ENCODE measurements around the gene GATB.
"Not testable (repeated sequence)": the region's sequence is repeated elsewhere in the genome, so short reads cannot be mapped to it uniquely, and the experiment has no call there.

GATB gene

DNA sequence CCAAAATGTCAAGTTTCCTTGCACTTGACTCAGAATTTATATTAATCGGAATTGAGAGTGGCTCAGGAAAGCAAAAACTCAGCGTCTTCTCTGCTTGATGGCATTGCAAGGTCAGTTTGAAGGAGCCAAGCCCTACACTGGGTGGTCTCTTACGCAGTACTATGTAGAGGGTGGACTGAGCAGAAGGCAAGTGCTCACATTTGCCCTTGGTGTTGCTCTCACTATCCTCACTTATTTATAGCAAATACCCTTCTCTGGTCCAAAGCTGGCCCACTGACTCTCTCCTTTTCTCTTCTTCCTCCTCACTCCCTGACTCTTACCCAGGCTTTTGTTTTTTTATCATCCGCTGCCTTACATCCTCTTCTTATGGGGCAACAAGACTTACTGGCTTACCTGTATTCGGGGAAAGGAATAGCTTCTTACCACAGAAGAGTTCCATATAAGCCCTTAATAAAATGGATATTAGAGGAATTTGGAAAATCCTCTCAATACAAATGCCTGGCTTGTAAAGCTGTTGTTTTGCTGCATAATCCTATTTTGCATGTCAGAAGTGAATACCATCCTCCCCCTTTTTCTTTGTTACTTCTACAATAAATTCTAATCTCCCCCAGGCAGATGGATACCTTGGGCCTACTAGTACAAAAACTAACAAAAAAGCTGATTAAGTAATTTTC is 24.8 kb upstream of the GATB start:
- DNase-seq (ENCODE audit: low read depth in 3 of 3): no peak

DNA sequence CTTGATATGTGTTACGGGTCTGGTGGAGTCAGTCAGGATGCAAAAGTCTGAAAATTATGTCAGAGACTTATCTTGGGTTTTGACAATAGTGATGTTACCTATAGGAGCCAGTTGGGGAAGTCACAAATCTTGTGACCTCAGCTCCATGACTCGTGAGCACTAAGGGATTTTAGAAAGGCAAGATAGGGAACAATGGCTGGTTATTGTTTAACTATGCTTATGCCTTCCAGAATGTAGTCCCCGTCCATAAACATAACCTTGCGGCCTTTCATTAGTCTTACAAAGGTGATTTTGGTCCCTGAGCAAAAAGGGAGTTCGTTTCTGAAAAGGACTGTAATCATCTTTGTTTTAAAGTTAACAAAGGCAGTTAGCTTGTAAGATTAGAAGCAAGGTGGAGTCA is 23.9 kb upstream of the GATB start:
- no peak for DNase-seq (ENCODE audit: low read depth in 3 of 3)

DNA sequence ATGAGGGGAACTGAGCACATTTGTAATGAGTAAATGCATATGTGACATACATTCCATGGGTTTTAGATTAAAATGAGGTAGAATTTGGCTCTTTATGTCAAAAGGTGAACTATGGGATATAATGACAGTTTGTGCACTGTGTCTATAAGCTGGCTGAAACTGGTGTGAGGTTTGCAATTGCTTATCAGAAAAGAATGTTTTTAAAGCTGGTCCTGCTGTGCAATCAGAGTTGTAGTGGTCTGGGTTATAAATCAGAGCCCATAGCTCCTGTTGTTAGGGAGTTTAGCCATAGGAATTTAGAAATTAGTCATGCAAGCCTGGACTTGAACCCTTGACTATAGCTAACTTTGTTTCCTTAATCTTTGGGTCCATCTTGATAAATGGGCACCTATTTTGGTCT is 23.1 kb upstream of the GATB start:
- no peak for DNase-seq (ENCODE audit: low read depth in 3 of 3)

DNA sequence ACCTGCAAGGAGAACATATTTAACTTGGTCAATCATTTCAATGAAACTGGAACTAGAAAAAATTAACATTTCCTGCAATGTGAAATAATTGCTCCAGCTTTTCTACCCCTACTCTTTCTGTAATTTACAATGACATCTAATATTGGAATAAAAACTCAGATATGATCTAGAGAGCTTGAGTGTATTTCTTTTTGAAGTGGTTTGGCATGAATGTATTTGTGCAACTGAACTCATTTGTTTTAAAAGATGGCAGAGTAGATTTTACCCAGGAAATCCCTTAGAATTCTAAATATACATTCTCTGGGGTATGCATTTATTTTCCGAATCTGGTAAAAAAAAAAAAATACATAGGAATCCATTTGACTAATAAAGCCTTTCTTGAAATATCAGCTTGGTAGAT is 21.5 kb upstream of the GATB start:
- no peak for DNase-seq (ENCODE audit: low read depth in 3 of 3)

DNA sequence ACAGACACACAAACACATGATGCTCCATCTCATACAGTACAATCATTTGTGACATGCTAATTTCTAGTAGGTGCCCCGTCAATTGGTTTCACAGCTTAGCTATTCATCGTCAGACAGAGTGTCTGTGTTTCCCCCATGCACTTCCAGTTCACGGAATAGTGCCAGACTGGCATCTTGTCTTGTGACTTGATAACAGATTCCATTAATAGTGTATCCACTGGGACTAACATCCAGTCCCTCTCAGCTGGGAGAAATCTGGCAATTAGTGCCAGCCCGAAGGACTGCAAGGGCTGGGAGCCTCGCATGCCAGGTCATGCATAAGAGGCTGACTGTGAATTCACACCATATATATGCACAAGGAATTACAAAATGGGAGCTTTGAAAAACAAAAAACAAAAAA is 20.2 kb upstream of the GATB start:
- no peak for DNase-seq (ENCODE audit: low read depth in 3 of 3)

DNA sequence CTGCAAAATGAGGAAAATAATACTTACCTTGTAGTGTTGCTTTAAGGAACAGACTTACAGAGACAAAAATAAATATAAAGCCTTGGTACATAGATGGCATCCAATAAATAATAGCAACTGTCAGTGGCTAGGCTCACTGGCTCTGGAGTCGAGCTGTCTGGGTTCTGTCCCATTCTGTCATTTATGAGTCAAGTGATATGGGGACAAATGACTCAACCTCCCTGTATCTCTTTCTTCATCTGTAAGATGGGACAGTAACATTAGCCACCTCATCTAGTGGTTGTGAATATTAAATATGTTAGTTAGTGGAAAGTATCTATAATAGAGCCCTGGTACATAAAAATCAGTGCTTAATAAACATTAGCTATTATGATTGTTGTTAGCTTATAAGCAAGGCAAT is 16.7 kb upstream of the GATB start:
- DNase-seq (ENCODE audit: low read depth in 3 of 3): no peak

DNA sequence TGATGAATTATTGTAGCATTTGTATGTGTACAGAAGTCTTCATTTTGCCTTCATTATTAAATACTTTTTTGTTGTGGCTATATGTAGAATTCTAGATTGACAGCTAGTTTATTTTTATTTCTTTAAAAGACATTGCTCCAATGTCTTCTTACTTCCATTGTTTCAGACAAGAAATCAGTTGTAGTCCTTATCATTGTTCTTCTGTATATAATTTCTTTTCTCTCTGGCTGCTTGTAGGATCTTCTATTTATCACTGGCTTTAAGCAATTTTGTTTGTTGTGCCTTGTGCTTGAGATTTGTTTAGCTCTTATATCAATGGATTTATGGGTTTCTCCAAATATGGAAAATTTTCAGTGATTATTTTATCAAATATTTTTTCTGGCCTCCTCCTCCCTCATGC is 13.5 kb upstream of the GATB start:
- DNase-seq (ENCODE audit: low read depth in 3 of 3): no peak

DNA sequence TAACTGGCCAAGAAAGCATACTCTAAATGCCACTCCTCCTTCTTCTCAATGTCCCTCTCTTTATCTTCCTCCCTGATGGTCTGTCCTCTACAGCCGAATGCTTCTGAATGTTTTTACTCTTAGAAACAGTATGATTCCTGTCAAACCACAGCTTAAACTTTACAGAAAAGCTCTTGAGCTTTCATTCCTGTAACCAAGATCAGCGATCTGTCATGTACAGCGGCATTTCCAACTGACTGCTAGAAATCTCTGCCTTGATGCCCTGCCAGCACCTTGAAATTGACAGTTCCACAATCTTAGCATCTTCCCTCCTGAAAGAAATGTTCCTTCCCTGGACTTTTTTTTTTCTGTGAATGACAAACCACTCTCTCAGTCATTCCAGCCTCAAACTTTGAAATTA is 11.5 kb upstream of the GATB start:
- no peak for DNase-seq (ENCODE audit: low read depth in 3 of 3)

DNA sequence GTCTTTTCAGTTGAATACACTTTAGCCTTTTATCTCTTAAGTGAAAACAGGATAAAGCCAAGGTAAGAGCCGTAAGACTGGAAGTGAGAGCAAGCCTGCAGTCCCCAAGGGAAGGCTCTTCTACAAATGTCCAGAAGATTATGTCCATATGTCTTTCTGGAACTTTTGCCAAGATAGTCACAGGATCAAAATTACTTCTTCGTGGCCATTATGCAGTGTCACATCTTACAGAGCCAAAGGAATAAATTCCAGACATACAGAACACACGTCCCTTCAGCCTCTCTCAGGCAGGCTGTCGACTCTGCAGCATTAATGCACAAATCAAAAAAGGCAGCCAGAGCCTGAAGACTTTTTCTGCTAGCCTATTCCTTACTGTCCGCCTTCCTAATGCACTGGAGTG is 10.9 kb upstream of the GATB start:
- DNase-seq (ENCODE audit: low read depth in 3 of 3): no peak

DNA sequence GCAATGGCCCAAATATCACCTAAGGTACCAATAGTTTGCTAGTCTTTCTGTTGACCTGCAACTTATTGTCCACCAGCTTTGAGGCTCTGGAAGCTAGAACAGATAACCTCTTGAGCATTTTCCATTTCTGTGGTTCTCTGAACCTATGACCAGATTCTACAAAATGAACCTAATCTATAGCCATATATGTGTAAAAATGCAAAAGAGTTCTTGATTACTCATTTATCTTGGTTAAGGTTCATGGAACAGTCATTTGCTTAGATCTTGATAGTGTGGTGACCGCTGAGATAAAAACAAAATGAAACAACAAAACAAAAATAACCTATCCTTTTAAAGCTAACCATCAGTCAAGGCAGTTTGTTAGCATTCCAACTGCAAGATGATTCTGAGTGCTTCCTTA is 9.3 kb upstream of the GATB start:
- no peak for DNase-seq (ENCODE audit: low read depth in 3 of 3)

DNA sequence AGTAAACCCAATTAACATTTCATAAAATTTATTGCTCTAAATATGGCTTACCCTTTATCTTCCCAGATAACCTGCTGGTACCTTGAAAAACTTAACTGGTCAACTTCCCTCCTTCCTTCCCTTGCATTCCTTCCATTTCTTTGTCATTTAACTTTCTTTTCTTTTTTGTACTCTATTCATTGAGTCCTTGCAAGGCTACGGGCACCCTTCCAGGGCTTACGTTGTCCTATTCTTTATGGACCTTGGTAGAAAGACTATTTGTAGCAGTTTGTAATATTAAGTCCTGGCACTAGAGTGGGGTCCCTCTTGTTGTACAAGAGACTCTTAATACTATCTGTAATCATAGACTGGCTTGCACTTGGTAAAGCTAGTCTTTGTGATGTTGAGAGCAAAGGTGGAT is 8.0 kb upstream of the GATB start:
- no peak for DNase-seq (ENCODE audit: low read depth in 3 of 3)

DNA sequence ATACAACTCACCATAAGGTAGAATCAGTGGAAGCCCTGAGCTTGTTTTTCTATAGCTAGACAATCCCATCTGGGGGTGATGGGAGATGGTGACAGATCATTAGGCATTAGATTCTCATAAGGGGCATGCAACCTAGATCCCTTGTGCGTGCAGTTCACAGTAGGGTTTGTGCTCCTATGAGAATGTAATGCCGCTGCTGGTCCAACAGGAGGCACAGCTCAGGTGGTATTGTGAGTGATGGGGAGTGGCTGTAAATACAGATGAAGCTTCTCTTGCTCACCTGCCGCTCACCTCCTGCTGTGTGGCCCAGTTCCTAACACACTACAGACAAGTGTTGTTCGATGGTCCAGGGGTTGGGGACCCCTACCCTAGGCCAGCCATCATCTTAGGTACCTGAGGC is 5.9 kb upstream of the GATB start:
- DNase-seq (ENCODE audit: low read depth in 3 of 3): no peak

DNA sequence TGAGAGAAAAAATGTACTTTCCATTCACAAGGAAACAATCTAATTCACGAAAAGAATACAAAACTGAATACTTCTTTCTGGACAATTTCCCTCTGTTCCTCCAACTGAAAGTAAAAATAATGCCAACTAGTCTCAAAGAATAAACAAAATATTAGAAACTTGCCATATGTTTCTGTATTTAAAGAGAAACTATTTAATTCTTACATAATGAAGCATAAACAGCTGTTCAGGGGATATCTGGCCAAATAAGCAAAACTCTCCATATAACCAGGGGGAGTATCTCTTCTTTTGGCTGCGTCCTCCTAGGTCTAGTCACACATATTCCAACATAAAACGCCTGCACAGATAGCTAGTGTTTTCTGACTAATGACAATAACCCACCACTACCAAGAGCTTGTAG is 805 bp downstream of the GATB start:
- DNase-seq (ENCODE audit: low read depth in 3 of 3): no peak

DNA sequence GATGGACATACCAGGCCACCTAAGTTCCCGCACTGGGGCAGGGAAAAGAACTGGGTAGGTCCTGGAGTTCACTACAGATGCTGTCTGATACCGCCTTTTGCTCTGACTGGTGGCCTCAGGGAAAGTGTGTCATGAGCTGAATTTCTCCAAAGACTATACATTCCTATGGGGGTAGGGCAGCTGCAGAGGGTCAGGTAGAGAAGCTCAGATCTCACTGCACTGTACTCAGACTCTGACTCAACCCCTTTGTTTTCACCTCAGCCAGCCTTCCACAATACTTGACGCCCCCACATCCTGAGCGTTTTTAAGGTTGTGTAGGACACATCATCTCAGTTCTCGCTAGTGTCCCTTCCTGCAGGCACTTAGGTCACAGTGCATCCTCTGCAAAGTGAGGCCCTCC is 7.8 kb downstream of the GATB start:
- DNase-seq (ENCODE audit: low read depth in 3 of 3): no peak

DNA sequence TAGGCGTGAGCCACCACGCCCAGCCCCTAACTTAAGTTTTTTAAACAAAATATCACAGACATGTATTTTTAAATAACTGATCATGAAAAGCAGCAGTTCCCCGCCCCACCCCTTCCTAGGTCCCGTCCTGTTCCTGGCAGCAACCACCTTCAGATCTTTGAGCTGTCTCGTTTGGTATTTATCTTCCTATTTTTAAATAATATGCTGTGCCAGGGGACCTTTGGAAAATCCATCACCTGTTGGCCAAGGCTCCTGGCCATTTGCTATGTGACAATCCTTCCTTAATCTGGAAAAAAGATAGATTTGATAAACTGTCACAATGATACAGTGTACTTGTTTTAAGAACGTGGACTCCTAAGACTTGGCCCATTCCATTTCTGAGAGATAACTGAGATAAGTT is 10.7 kb downstream of the GATB start:
- no peak for DNase-seq (ENCODE audit: low read depth in 3 of 3)

DNA sequence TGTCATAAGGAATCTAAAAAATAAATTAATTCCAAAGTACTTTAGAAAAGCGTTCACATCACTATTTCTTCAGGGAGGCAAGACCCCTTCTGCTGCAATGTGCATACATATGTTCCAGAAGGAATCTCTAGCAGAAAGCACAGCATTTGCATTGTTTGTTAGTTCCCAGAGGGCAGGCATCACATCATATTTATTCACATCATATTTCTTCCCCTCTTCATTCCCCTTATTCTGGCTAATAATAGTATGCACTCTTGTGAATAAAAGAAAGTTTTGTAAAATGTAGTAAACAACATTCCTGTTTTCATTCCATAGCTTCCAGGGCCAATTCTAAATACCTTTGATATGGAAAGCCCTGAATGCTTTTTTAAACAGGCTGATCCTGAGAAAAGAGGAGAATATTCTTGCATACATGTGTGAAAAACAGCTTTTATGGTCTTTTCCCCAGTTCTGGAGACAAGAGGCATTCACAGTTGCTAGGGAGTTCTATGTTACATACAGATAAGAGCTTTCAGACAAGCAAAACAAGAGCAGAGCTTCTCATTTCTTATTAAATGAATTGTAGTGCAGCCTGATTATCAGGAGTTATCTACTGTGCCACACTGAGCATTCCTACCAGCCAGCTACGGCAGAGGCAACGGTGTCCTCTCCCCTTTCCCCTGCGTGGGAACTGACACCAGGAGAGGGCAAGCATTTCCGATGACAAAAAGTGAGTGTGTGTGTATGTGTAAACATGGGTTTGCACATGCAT is 15.2 kb downstream of the GATB start:
- DNase-seq (ENCODE audit: low read depth in 3 of 3): no peak

DNA sequence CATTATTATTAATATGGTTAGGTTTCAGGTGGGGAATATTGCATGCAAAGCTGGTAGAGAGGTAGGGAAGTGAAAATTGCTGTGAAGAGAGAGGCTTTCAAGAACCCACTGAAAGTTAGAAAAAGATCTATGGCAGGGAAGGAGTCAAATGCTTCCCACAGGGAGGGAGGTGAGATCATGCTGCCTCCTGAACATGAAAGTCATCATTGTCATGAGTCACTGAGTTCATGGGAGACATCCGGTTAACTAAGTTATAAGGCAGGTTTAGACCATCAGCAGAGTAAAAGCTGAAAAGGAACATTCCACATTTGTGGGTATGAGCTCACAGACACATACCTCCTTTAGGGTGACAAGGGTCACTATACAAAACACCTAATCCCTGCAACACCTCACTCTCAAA is 16.2 kb downstream of the GATB start:
- DNase-seq (ENCODE audit: low read depth in 3 of 3): no peak

DNA sequence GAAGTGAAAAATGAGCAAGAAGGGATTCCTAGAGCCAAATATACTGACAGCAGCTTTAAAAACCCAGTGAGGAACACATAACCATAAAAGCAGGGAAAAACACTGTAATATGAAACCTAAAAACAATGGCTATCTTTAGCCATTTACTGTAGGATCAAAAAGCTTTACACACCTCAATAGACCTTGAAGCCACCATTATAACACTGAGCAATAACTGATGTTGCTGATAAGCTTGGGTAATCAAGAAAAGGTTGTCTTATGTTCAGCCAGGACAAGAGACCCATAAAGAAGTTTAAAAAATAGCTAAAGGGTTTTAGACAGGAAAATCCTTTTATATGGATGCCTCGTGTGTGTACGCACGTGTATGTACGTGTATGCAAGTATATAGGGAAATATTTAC is 16.9 kb downstream of the GATB start:
- DNase-seq (ENCODE audit: low read depth in 3 of 3): no peak

DNA sequence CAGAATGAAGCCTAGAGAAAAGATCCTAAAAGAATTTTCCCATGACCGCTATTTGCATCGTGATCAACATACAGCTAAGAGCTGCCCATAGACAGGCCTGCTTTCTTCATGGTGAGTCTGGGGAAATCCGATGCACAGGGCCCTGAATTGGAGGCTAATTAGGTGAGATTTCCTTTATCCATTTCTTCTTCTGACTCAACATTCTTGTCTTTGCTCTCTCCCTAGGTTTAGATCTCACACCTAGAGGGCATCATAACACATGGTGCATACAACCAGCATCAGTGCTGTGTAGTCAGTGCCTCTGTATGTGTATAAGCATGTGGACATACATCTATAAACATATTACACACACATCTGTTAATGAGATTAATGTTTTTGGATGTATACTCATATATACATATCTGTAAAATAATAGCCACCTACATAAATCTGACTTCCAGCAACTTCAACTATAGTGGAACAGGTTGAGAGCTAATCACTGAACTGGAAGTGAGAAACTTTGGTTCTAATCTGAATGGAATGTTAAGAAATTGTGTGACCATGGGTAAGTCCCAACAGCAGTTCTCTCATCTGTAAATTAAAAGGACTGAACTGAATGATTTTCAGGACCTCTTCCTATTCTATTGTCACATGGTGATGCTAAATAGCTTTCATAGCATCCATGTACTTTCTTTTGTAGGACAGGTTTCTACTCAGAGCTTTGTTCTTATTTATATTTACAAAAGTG is 17.5 kb downstream of the GATB start:
- no peak for DNase-seq (ENCODE audit: low read depth in 3 of 3)

DNA sequence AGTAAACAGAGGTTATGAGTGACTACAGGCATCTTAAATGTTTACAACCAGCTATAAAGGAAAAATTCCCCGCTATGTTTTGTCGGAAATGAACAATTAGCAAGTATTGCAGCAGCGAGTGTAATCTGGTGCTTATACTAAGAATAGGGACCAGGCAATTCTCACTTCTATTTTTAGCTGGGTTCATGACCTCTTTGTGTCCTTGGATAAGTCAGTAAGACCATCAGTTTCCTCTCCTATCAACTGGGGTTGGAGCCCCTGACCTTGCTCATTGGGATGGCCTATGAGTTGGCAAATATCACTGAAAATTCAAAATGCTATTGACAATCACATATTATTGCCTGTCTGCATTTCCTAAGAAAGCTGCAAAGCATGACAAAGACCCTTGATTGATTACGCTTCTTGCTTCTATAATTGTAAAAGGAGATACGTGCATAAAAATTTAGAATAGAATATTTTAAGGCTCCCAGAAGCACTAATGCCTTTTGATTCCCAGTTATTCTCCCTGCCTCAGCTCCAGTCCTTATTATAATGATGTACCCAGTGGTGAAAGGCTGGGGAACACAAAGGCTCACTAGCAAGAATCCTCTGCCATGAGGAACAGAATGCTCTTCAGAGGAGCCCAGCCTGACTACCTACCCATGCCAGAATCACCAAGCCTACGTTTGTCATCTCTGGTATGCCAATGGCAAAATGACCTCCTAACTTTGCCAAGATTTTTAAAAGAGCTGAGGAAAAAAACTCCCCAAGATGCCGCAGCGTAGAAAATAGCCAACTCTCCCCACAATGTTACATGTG is 21.9 kb downstream of the GATB start:
- no peak for DNase-seq (ENCODE audit: low read depth in 3 of 3)

DNA sequence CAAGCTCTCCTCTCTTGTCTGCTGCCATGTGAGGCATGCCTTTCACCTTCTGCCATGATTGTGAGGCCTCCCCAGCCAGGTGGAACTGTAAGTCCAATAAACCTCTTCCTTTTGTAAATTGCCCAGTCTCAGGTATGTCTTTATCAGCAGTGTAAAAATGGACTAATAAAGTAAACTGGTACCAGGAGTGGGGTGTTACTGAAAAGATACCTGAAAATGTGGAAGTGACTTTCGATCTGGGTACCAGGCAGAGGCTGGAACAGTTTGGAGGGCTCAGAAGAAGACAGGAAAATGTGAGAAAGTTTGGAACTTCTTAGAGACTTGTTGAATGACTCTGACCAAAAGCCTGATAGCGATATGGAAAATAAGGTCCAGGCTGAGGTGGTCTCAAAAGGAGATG is 24.0 kb downstream of the GATB start:
- not testable (repeated sequence) for DNase-seq (ENCODE audit: low read depth in 3 of 3)

DNA sequence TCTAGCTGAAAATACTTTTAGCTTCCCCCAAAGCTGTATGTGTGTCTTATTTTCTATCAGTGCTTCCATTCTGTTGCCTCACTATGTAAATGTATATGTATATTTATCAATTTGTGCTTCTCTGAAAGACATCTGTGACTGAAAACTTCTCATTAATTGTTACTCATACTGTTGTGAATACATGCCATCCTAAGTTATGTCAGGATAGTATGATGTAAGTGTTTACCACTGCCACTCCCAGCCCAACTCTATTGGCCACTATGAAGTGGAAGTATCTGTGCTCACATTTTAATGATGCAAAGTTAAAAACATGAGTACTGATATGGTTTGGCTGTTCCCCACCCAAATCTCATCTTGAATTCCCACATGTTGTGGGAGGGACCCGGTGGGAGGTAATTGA is 24.4 kb downstream of the GATB start:
- no peak for DNase-seq (ENCODE audit: low read depth in 3 of 3)
